Vagina (tissue), 2 donors: Measurements from ENCODE around the gene SLC35F1. TPM values are rescaled to one million over a fixed set of nuclear protein-coding genes. Genes with fewer than 3 reads are reported as not detected.

ENCODE experiments used
- DNase-seq, 2 donors: peaks; one replicate each; pipeline ENCODE4 v3.0.0-alpha.2; 2017; ENCODE audit errors: extremely low spot score in 2 of 2
- H3K27ac ChIP-seq: fragments of 200-600 bp; sonication (generic); one replicate; pipeline ENCODE4 v1.5.1; 2019
- H3K27me3 ChIP-seq: fragments of 200-600 bp; sonication (generic); one replicate; pipeline ENCODE4 v1.5.1; 2019
- H3K36me3 ChIP-seq, 2 donors: fragments of 200-600 bp; sonication (generic); one replicate each; pipeline ENCODE4 v1.5.1; 2017 to 2019
- H3K4me1 ChIP-seq: fragments of 200-600 bp; sonication (generic); one replicate; pipeline ENCODE4 v1.5.1; 2019
- H3K4me3 ChIP-seq, 2 donors: fragments of 200-600 bp; sonication (generic); 1 replicate in 1 of 2; 2 replicates in 1 of 2; pipeline ENCODE4 v1.5.1; 2016 to 2019
- H3K9me3 ChIP-seq: fragments of 200-600 bp; sonication (generic); one replicate; pipeline ENCODE4 v1.5.1; 2019
- POLR2A ChIP-seq, 2 donors: fragments of 450-650 bp; IDR thresholded peaks; one replicate each; pipeline ENCODE4 v1.6.1; 2017; ENCODE audit warnings: antibody characterized with exemption in 2 of 2, mild to moderate bottlenecking in 2 of 2, moderate library complexity in 2 of 2
- POLR2AphosphoS5 ChIP-seq, 2 donors: sonication (generic); formaldehyde crosslinking; IDR thresholded peaks; one replicate each; pipeline ENCODE4 v1.9.0; 2017; ENCODE audit warnings: antibody characterized with exemption in 2 of 2, mild to moderate bottlenecking in 2 of 2, low read depth in 1 of 2; ENCODE audit not compliant: insufficient read depth in 1 of 2
- intact Hi-C: fragments of 100-400 bp; cut with DNase I; formaldehyde crosslinking; loops from one replicate; pipeline ENCODE4 v1.15.1; 2023
- total RNA-seq: library from RNA; depleted of rRNA; stranded (reverse); fragments of >200 nt; gene quantifications from one replicate; pipeline ENCODE4 v1.2.3, GENCODE V29; 2016
- TF ChIP-seq, protein P1 (sequence below), 3 experiments: fragments of 450-650 bp in 2 of 3; fragments of 200-600 bp in 1 of 3; sonication (generic) in 1 of 3; IDR thresholded peaks; one replicate each; pipeline ENCODE4 v1.5.1; 2017 to 2019; ENCODE audit warnings: antibody characterized with exemption in 3 of 3, mild to moderate bottlenecking in 2 of 3, moderate library complexity in 2 of 3

The SLC35F1 gene
- total RNA-seq, 1 donor from 2014 or later, result 2.7 TPM

DNA sequence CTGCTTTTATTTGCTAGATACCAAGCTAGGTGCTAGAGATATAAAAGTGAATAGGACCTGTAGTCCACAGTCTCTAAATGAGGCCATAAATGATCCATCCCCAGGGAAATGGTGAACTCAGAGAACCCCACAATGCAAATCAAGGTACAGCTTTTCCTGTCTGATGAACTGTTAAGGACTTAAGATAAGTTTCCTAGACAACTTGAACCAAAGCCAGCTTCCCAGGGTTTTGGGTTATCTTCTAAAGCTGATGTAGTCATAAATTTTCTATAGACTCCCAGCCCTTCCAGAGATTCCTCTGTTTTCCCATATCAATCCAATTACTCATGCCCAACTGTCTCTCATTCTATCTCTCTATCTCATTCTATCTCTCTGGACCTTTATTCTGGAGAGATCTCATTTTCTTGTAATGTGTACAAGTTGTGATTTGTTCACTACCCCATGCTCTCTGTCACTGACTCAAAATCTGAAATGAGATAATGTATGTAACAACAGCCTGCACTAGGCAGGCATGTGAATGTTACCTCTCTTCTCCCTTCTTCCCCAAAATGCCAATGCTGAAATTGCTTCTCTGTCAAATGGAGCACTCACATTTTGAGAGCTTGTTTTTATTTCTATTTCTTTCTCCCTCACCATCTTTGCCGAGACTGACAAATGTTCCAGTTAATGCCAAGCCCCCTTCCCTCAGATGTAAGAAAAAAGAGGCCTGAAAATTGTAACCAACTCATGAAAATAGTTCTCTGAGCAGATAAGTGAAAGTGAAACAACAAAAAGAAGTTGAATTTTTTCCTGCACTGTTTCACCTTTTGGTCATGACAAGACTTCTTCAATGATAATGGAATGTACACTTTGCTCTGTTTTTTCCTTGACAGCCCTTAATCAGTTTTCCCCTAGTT is 279.9 kb downstream of the SLC35F1 start:
- peaks cover 7% of the 10 kb centered on the region for H3K4me1 ChIP-seq
- no peak for DNase-seq
- no peaks in the 10 kb centered on the region for H3K27me3 ChIP-seq
- no peak overlapping the region for H3K4me3 ChIP-seq
- no peaks in the 10 kb centered on the region for H3K9me3 ChIP-seq
- intact Hi-C loops, result no loop called here
- no peaks in the 10 kb centered on the region for H3K36me3 ChIP-seq
- H3K27ac ChIP-seq, result no peak overlapping the region
- TF ChIP-seq POLR2AphosphoS5 (IDR thresholded peaks at IDR 0.05; ENCODE audit: insufficient read depth in 1 of 2, low read depth in 1 of 2) (no peak), POLR2A (IDR thresholded peaks at IDR 0.05) (no peak)
- TF ChIP-seq, protein P1, sequence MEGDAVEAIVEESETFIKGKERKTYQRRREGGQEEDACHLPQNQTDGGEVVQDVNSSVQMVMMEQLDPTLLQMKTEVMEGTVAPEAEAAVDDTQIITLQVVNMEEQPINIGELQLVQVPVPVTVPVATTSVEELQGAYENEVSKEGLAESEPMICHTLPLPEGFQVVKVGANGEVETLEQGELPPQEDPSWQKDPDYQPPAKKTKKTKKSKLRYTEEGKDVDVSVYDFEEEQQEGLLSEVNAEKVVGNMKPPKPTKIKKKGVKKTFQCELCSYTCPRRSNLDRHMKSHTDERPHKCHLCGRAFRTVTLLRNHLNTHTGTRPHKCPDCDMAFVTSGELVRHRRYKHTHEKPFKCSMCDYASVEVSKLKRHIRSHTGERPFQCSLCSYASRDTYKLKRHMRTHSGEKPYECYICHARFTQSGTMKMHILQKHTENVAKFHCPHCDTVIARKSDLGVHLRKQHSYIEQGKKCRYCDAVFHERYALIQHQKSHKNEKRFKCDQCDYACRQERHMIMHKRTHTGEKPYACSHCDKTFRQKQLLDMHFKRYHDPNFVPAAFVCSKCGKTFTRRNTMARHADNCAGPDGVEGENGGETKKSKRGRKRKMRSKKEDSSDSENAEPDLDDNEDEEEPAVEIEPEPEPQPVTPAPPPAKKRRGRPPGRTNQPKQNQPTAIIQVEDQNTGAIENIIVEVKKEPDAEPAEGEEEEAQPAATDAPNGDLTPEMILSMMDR (IDR thresholded peaks at IDR 0.05), result no peak

DNA sequence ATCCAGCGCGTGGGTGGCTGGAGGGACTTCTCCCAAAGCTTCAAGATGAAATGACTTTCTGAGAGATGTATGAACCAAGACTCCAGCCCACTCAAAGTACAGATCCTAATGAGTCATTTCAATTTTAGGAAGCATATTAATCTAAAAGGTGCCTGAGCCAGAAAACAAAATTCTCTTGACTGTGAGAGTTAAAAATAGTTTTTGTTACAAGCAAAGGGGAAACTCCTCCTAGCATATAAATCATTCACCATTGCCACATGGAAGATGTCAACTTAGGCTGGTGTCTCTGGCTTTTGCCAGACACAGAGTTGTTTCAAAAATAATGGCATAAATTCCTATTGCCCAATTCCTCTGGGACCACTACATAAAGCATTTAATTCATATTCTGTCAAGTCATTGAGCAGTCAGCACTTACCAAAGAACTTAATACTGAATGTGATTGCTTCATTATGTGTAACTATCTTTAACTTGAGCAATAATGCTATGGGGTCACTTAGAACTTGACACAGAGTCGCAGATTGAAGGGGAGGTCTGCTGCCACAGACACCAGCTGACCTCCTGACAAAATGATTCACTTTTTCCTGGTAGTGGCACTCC is 280.6 kb downstream of the SLC35F1 start:
- H3K9me3 ChIP-seq, result no peaks in the 10 kb centered on the region
- no peaks in the 10 kb centered on the region for H3K36me3 ChIP-seq
- TF ChIP-seq POLR2A (IDR thresholded peaks at IDR 0.05), result no peak
- TF ChIP-seq POLR2AphosphoS5 (IDR thresholded peaks at IDR 0.05; ENCODE audit: insufficient read depth in 1 of 2, low read depth in 1 of 2), result no peak
- intact Hi-C loops, result no loop called here
- peaks cover 7% of the 10 kb centered on the region for H3K4me1 ChIP-seq
- DNase-seq, result no peak
- no peaks in the 10 kb centered on the region for H3K27me3 ChIP-seq
- no peak overlapping the region for H3K27ac ChIP-seq
- H3K4me3 ChIP-seq, result no peak overlapping the region

DNA sequence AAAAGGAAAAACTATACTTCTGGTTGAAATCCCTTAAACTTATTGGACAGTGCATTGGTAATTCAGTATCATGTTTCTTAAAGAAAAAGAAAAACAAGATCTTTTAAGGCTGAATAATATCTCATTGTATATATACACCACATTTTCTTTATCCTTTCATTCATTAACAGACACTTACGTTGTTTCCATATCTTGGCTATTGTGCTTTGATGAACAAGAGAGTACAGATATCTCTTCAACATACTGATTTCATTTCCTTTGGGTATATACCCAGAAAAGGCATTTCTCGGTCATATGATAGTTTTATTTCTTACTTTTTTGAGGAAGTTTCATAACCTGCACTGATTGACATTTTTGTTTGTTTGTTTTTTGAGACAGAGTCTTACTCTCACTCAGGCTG is 281.5 kb downstream of the SLC35F1 start:
- no peak overlapping the region for H3K27ac ChIP-seq
- TF ChIP-seq, protein P1 (IDR thresholded peaks at IDR 0.05), result no peak
- no peak for TF ChIP-seq POLR2A (IDR thresholded peaks at IDR 0.05)
- TF ChIP-seq POLR2AphosphoS5 (IDR thresholded peaks at IDR 0.05; ENCODE audit: insufficient read depth in 1 of 2, low read depth in 1 of 2), result no peak

DNA sequence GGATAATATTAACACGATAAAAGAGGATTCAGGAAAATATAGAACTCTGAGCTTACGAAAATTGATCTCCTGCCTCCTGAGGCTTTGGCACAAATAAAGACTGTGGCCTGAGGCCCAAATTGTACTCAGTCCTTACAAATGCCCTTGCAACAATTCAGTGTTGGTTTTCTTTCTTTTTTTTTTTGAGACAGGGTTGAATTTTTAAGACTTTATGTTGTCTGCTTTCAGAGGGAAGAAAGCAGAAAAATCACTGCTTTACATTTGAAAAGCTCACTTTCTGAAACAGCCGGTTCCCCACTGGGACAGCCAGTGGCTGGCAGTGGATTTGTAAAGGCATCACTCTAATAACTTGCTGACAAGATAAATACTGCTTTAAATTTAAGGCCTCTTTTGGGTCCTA is 290.5 kb downstream of the SLC35F1 start:
- H3K4me1 ChIP-seq, result no peaks in the 10 kb centered on the region
- no peak for DNase-seq
- H3K36me3 ChIP-seq, result no peaks in the 10 kb centered on the region
- TF ChIP-seq POLR2A (IDR thresholded peaks at IDR 0.05) (no peak), POLR2AphosphoS5 (IDR thresholded peaks at IDR 0.05; ENCODE audit: insufficient read depth in 1 of 2, low read depth in 1 of 2) (no peak)
- TF ChIP-seq, protein P1 (IDR thresholded peaks at IDR 0.05), result no peak
- intact Hi-C loops, result no loop called here
- H3K9me3 ChIP-seq, result no peaks in the 10 kb centered on the region
- no peak overlapping the region for H3K27ac ChIP-seq
- no peak overlapping the region for H3K4me3 ChIP-seq
- H3K27me3 ChIP-seq, result no peaks in the 10 kb centered on the region

More for the DNA sequence above, 281.5 kb downstream of the SLC35F1 start:
- Histone ChIP-seq H3K4me1 (peaks cover 7% of the 10 kb centered on the region), H3K9me3 (no peaks in the 10 kb centered on the region), H3K27me3 (no peaks in the 10 kb centered on the region), H3K4me3 (no peak overlapping the region), H3K36me3 (no peaks in the 10 kb centered on the region)
- no peak for DNase-seq
- intact Hi-C loops, result no loop called here

DNA sequence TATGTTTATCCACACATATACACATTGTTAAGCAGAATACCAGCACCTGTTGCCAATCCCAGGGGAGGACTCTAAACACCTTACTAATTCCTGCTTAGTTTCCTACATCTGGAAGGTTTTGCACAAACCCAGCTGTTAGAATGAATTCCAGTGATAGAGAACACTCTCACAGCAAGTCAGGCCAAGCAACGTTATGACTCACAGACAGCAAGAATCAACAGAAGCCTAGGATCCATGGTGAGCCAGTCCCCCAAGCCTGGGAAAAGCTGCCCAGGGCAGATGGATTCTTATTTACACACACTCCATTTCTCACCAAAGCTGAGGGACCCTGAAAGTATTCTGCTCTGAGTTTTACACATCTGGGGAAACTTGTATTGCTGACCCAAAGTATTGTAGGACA is 291.7 kb downstream of the SLC35F1 start:
- H3K27me3 ChIP-seq, result no peaks in the 10 kb centered on the region
- H3K36me3 ChIP-seq, result no peaks in the 10 kb centered on the region
- no peak for DNase-seq
- H3K4me1 ChIP-seq, result no peaks in the 10 kb centered on the region
- H3K4me3 ChIP-seq, result no peak overlapping the region
- TF ChIP-seq, protein P1 (IDR thresholded peaks at IDR 0.05), result no peak
- no peak for TF ChIP-seq POLR2A (IDR thresholded peaks at IDR 0.05)
- TF ChIP-seq POLR2AphosphoS5 (IDR thresholded peaks at IDR 0.05; ENCODE audit: insufficient read depth in 1 of 2, low read depth in 1 of 2), result no peak
- no peaks in the 10 kb centered on the region for H3K9me3 ChIP-seq
- intact Hi-C loops, result no loop called here
- no peak overlapping the region for H3K27ac ChIP-seq
